HG03045 (cell line): ENCODE results near the gene SRSF2.
"Not testable (repeated sequence)": the region's sequence is repeated elsewhere in the genome, so short reads cannot be mapped to it uniquely, and the experiment has no call there.

Experiments used
- ATAC-seq: cut with Tn5 transposase; IDR thresholded peaks from one replicate; pipeline ENCODE4 v1.9.1; 2021; ENCODE audit warnings: mild to moderate bottlenecking, moderate library complexity; ENCODE audit not compliant: unreplicated experiment

SRSF2 gene, protein sequence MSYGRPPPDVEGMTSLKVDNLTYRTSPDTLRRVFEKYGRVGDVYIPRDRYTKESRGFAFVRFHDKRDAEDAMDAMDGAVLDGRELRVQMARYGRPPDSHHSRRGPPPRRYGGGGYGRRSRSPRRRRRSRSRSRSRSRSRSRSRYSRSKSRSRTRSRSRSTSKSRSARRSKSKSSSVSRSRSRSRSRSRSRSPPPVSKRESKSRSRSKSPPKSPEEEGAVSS

DNA sequence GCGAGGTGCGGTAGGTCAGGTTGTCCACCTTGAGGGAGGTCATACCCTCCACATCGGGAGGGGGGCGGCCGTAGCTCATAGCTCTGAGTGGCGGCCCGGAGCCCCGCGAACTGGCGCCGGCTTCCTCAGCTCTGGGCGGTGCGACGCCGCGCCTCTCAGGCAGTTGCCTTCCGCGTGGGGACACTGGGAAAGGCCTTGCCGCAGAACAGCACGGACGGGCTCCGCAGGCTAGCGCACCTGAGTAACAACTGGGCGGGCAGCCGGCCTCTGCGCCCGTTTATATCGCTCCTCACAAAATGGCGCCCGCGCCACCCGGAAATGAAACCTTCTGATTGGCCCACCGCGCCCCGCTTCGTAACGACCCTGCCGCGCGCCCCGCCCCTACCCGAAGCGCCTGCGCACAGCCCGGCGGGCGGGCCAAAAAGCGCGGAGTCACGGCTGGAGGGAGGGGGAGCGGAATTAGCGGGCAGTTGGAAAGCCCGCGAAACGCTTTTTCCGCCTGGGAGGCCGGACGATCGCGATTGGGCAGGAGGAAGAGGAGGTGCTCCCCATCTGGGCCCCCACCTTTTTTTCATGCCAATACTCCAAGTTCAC is at the start of gene SRSF2:
TSS of gene SRSF2 (minus strand) at position 250 of the 594 bp plus-strand sequence. CDS start at position 79, 171 bp downstream.
- ATAC-seq: peak; percentile 64

DNA sequence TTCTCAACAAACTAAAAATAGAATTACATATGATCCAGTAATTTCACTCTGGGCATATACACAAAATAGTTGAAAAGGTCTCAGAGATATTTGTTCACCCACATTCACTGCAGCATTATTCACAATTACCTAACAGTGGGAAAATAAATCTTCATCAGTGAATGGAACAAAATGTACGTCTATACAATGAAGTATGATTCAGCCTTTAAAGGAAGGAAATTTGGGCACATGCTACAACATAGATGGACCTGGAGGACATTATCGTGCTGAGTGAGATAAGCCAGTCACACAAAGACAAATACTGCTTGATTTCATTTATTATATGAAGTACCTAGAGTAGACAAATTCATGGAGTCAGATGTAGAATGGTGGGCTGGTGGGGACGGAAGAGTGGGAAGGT is 47.8 kb upstream of the SRSF2 start:
- no peak for ATAC-seq

DNA sequence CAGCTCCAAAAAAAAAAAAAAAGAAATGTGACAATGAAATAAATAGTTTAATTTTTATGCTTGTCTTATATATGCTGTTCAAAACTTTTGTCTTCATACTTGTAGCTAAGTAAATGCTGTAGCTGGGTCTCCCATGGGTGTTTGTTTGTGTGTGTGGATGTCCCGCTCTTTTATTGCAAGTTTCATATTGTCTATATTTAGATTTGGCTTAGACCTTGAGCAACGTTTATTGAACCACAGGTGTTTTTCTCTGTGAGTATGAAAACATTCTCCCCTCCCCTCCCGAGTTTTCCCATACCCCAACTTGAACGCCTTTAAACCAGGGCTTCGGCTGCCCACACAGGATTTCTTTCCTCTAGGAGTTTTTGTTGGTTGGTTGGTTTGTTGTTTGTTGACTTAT is 46.0 kb upstream of the SRSF2 start:
- ATAC-seq: no peak

DNA sequence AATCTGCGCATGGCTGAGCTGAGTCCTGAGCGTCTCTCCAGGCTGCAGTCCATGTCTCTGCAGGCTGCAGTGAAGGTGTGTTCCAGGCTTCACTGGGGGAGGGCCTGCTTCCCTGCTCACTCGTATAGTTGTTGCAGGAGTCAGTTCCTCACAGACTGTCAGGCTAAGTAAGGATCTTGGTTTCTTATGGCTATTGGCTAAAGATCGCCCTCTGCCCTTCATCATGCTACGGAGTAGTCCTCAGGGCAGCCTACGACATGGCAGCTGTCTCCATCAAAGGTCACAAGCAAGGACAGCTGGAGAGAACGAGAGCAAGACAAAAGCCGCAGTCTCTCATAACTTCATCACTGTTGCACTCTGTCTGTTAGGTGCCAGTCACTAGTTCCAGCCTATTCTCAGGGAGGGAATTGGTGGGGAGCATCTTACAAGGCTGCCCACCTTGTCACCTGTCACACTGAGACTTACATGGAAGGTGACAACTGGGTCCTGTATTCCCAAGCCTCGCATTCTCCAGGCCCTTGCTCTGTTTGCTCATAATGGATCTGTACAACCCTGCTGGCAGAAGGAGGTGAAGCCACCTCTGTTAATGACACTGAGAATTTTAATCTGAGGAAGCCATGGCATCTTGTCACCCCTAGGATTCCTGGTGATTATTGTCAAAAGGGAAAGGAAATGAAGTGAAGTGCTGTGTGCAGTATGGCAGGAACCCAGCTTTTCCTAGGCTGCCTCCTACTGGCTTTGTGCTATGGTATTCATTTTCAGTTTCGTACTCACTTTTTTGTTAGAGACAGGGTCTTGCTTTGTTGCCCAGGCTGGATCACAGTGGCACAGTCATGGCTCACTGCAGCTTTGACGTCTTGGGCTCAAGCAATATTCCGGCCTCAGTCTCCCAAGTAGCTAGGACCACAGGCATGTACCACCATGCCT is 44.2 kb upstream of the SRSF2 start:
- no peak for ATAC-seq

DNA sequence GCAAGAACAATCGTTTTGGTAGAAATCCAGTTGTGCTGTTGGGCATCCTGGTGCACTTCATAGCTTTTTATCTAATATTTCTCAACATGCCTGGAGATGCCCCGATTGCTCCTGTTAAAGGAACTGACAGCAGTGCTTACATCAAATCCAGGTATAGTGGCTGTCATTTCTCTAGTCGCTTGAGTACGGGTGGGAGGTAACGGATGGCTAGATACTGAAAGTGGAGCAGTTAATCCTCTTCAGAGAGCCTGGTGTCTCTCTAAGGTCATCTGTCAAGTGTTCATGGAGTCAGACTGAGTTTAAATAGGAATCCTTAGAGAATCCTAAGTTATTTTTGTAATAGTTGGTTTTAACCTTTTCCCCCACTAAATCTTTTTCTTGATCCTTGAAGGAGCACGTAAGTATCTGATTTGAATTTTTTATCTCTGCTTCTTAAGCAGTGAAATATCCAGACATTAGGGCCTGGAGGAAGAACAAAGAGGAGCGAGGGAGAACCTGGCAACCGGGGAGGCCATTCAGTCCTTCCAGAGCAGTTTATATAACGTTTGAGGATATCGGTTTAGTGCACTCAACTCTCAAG is 38.0 kb upstream of the SRSF2 start:
- no peak for ATAC-seq

DNA sequence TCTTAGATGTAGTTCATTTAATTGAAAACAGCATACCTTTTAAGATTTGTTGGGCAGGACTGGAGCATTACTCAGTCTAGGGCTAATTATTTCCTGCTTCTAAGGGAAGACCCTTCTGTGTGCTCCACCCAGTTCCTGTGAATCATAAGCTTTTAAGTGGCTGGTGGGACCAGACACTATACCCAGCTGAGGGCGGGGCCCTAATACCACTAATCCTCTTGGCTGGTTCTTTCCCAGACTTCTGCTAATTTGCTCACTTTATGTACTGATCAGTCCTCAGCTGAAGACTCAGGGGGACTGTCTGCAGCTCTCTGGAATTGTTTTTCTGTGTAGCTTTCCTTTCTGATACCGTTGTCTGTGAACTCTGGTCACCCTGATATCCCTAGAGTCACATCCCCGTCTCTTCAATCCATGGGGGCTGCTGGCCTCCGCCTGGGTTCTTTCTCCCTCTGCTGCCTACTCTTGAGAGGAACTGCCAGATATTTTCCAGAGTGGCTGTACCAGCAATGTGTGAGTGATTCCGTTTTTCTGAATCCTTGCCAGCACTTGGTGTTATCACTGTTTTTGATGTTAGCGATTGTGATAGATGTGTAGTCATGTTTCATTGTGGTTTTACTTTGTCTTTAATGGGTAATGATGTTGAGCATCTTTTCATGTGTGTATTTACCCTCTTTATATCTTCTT is 35.9 kb upstream of the SRSF2 start:
- ATAC-seq: no peak

DNA sequence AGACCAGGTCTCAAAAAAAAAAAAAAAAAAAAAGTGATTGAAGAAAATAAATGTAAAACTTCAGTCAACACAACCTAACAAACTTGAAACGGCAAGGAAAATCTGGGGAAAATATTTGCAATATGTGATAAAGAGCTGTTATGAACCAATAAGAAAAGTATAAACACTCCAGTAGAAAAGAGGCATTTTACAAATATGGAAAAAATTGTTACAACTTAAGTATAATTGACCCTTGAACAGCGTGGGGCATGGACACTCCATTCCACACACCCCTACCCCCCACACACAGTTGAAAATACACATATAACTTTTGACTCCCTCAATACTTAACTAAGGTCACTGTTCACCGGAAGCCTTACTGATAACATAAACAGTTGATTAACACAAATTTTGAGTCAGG is 21.4 kb upstream of the SRSF2 start:
- ATAC-seq: no peak

DNA sequence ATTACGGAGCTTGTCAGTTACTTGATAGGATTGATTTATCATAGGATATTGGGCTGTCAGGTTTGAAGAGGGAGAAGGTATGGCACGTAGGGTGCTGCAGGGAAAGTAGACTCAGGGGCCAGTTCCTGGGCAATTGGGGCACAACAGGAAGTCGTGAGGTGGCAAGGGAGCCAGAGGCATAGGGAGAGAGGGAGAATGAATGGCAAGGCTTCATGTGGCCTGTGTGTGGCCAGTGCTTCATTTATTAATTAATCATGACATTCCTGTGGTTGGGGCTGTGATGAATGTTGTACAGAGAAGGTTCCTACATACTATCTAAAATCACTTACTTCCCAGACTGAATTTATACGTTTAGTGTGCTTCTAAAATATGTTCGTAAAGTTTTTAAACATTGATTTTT is 20.1 kb upstream of the SRSF2 start:
- ATAC-seq: no peak

DNA sequence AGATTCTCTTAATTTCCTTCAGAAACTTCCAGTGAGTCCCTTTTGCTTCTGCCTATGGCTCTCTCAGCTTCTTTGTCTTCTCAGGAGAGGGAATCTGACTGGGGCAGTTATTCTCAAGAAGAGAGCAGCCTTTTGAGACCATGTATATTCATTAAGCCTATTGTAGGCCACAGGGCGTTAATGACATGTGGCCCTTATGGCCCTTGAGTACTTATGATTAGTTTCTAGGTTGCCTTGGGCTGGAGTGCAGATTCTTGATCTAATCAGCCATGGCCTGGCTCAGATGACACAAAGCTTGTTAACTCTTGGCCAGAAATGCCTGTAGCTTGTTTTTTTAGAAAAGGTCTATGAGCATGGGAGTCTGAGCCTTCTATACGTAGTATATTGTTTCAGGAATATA is 18.2 kb upstream of the SRSF2 start:
- ATAC-seq: no peak

DNA sequence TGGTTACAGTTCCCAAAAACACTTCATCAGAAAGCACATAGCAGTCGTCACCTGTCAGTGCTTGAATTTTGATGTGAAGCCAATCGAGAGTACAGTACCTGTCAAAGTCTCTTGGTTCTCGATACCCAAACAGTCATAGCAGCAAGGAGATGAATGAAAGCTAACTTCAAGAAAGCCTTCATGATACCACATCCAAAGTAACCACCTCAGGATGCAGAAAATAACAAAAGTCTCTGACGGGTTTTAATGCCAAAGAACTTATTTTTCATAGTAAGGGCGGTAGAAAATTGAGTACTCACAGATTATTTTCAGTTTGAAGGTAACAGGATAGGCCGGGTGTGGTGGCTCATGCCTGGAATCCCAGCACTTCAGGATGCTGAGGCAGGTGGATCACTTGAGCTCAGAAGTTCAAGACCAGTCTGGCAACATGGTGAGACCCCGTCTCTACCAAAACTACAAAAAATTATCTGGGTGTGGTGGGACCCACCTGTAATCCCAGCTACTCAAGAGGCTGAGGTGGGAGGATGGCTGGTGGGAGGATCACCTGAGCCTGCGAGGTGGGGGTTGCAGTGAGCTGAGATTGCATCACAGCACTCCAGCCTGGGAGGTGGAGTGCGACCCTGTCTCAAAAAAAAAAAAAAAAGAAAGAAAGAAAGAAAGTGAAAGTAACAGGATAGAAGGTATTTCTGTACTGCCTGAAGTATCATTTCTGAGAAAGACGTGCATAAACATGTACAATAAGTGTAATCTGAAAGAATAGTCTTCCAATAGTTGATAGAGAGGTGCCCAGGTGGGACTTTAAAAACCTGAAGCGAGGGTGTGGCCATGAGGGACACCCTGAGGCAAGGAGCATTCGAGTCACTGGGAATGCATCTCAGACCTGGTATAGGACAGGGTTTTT is 16.2 kb upstream of the SRSF2 start:
- no peak for ATAC-seq

DNA sequence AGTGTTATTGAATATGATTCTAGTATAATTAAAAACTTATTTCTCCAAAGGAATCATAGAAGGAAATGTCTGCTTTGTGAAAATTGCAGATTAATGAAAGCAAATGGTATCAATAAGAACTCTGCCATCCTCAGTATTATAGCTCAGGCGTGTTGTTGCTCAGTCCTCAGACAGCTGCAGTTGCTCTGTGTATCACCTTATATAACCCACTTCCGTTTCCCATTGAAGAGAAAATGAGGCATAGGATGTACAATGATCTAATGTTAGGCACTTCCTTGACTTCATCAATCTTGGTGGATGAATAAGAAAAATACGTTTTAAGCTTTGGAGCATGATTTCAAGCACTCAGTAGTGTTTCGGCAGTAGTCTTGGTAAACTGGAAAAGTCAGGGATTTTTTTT is 14.9 kb upstream of the SRSF2 start:
- ATAC-seq: no peak

DNA sequence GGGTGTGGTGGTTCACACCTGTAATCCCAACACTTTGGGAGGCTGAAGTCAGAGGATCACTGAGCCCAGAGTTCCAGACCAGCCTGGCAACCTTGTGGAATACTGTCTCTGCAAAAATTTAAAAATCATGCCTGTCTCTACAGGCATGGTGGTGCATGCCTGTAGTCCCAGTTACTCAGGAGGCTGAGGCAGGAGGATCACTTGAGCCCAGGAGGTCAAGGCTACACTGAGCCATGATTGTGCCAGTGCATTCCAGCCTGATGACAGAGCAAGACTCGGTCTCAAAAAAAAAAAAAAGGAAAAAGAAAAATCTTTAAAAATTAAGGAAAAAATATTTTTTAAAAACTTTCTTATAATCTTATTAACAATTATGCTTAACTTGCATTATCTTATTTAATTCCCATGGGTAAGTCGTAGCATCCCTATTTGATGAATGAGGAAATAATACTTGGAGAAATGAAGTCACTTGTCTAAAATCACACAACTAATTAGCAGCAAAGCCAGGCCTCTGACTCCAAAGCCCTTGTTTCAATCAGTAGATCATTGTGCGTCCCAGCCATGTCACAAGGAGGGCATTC is 14.4 kb upstream of the SRSF2 start:
- ATAC-seq: no peak

DNA sequence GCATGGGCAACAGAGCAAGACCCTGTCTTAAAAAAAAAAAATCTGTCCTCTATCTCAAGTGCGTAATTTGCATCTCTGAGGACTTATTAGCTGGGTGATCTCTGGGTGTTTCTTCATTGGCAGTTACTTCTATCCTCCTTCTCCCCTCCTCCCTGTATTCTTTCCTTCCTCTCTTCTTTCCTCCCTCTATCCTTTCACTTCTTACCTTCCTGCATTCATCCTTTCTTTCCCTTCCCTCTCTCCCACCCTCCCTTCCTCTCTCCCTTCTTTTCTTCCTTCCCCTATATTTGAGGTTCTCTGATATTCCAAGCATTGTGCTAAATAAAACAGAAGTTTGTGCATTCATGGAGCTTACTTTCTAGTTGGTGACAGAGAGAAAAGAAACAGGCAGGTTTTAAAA is 11.5 kb upstream of the SRSF2 start:
- no peak for ATAC-seq

DNA sequence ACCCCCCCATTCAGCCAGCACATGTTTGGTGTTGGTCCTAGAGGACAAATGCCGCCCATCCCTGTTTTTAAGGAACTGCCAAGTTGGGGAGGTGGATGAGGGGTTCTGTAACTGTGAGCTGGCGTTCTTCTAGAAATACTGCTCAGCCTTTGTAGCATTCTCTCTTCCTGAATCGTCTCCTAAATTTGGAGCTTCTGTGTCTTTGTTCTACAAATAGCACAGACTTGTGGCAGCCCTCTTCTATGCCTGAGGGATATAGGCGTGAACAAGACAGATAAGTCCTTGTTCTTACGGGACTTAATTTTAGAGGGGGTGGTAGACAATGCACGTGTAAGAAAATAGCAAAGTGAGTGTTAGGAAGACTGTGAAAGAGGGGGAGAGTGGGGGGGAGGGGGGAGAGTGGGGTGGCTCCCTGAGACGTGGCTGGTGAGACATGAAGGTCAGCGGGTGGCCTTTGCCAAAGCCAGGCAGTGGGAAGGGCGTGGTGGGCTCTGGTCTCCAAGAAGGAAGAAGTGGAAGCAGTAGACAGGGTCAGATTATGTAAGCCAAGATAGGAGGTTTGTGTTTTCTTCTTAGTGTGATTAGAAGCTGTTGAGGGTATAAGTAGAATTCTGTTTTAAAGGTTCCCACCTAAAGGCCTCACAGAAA is 10.7 kb upstream of the SRSF2 start:
- ATAC-seq: no peak

DNA sequence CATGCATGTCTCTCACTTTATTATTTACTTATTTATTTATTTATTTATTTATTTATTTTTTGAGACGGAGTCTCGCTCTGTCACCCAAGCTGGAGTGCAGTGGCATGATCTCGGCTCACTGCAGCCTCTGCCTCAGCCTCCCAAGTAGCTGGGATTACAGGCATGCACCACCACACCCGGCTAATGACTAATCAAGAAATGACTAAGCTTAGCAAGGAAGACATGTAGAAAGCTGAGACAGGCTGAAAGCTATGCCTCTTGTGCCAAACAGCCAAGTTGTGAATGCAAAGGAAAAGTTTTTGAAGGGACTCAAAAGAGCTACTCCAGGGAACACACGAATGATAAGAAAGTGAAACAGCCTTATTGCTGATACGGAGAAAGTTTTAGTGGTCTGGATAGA is 8.7 kb upstream of the SRSF2 start:
- ATAC-seq: not testable (repeated sequence)

DNA sequence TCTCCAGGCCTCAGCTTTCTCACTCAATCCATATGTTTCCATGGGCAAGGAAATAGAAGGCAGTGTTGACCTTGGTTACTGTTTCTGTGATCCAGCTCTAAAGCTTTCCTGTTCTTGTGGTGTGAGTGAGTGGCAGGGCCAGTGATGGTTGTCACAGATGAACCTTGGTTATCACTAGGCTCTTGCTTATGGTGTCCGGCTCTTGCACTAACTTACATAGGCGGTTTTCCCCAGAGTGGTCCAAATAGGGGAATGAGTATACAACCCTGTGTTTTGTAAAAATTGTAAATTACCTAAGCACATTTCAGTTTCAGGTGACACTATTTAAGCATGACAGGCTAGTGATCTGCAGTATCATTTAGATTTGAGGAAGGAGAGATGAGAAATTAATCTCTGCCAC is 7.6 kb upstream of the SRSF2 start:
- no peak for ATAC-seq

DNA sequence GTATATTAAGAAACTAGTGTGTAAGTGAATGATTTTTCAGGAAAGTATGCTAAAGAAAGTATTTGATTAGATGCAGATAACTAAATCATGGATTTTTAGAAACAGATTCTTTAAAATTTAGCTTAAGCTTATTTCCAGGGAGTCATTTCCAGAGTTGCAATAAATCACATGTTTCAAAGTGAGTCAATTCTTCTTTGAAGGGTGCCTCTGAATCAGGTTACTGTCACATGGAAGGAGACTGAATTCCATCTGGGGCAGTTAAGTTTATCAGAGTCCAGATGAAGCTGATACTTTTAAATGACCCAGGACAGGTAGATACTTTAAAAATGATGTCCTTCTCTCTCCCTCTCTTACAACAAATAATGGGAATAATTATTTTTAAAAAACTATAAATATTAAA is 5.8 kb upstream of the SRSF2 start:
- ATAC-seq: no peak

DNA sequence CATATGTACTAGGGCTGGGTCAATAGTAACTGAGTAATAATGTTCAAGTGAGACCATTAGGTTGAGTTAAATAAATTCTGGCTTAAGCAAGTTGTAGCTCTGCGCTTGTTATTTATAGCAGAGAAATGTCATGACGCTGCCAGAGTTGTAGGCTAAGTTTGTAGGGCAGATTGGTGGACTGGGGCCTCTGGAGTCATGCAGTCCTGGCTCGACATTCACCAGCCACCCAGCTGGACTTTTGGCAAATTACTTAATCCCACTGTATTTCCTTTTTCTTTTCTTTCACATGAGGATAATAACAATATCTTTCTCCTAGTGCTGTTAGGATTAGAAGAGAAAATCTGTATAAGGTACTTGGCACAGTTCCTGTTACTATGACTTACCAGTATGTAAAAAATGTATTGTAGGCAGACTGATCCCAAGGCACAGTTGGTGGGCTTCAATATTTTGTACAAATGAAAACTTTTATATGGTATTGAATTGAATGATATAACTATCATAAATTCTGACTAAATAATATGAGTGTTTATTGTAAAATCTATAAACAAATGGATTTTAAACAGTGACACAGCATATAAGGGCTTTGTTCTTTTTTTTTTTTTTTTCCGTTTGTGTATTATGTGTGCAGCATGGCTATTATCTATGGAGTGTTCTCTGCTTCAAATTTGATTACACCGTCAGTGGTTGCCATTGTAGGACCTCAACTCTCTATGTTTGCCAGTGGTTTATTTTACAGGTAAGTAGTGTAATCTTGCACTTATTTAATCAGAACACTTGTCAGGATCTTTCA is 3.4 kb upstream of the SRSF2 start:
- ATAC-seq: no peak
